ENCODE measurements around the gene ALDH4A1.
"Not testable (repeated sequence)": the region's sequence is repeated elsewhere in the genome, so short reads cannot be mapped to it uniquely, and the experiment has no call there.

Gene ALDH4A1

GRCh38 chr1:18858070-18858688 lies 44.2 kb downstream of the ALDH4A1 start:
- no peak for DNase-seq

DNA sequence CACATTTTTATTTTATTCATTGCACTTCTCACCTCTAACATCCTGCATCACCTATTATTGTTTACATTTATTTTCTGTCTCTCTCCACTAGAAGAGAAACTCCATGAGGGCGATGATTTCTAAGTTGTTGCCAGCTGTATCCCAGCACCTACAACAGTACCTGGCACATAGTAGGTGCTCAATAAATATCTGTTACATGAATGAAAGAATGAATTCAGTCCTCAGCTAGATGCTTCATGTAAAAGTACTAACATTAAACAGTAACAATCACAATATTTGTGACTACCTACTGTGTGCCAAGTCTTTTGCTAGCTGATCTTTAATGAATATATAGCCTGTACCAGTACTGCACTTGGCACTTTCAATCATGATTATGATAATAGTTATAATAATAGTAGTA lies 45.9 kb downstream of the ALDH4A1 start:
- DNase-seq: no peak

GRCh38 chr1:18855573-18855972 lies 46.8 kb downstream of the ALDH4A1 start:
- no peak for DNase-seq

GRCh38 chr1:18854331-18855025 lies 47.9 kb downstream of the ALDH4A1 start:
- DNase-seq: no peak

- DNase-seq: no peak
Measured at GRCh38 chr1:18852501-18852900, 49.9 kb downstream of the ALDH4A1 start.

GRCh38 chr1:18849261-18849711 lies 53.1 kb downstream of the ALDH4A1 start:
- DNase-seq: no peak

- not testable (repeated sequence) for DNase-seq
Measured at GRCh38 chr1:18847723-18848122, 54.6 kb downstream of the ALDH4A1 start.

GRCh38 chr1:18840145-18840544 lies 62.2 kb downstream of the ALDH4A1 start:
- no peak for DNase-seq

- peak in 1 of 56 donors; percentile 5 for DNase-seq
Measured at GRCh38 chr1:18836654-18837053, 65.7 kb downstream of the ALDH4A1 start.

DNA sequence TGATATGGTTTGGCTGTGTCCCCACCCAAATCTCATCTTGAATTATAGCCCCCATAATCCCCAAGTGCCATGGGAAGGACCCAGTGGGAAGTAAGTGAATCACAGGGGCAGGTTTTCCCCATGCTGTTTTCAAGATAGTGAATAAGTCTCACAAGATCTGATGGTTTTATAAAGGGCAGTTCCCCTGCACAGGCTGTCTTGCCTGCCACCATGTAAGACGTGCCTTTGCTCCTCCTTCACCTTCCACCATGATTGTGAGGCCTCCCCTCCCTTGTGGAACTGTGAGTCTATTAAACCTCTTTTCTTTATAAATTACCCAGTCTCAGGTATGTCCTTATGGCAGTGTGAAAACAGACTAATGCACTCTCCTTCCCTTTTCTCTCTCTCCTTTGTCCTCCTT lies 70.0 kb downstream of the ALDH4A1 start:
- DNase-seq: not testable (repeated sequence)

- DNase-seq: no peak
Measured at GRCh38 chr1:18831656-18832055, 70.7 kb downstream of the ALDH4A1 start.

DNA sequence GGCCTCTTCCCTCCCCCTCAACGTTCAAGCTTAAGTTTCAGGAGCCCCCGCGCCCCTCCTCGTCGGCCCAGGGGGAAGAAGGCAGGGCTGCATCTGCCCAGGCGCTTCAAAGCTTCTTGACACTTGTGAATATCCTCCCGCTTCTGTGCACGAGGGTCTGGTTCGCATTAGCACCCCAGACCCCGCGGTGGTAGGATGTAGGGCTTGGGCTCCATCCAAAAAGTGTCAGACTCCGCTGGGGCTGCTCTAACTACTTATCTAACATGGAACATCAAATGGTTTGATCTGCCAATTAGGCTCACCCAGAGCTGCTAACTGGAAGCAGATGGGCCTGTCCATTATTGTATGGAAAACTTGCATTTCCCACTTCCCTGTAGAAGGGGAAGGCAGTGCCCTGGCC lies 71.8 kb downstream of the ALDH4A1 start:
- DNase-seq: no peak

GRCh38 chr1:18829671-18830070 lies 72.7 kb downstream of the ALDH4A1 start:
- DNase-seq: no peak

- no peak for DNase-seq
Measured at GRCh38 chr1:18828224-18828623, 74.1 kb downstream of the ALDH4A1 start.

DNA sequence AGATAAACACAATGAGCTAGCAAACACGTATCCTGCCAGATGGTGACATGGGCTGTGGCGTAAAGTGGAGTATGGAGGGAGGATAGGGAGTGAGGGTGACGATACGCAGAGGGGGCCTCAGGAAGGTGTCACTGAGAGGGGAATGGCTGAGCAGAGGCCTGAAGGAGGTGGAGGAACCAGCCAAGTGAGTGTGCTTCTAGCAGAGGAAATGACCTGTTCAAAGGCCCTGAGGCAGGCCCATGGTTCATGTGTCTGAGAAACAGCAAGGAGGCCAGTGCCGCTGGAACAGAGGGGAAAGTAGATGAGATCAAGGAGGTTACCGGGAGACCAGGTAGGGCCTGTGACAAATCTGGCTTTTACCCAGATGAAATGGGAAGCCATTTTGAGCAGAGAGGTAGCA lies 78.9 kb downstream of the ALDH4A1 start:
- DNase-seq: no peak

Measured in nucleus accumbens (tissue), 56 donors.